ENCODE results near the gene RBM27. TPM values are rescaled to one million over a fixed set of nuclear protein-coding genes. Genes with fewer than 3 reads are reported as not detected.

Gene RBM27
- total RNA-seq, 4 donors from 2014 or later, result 15.3 to 21.6 (median 17.7) TPM

DNA sequence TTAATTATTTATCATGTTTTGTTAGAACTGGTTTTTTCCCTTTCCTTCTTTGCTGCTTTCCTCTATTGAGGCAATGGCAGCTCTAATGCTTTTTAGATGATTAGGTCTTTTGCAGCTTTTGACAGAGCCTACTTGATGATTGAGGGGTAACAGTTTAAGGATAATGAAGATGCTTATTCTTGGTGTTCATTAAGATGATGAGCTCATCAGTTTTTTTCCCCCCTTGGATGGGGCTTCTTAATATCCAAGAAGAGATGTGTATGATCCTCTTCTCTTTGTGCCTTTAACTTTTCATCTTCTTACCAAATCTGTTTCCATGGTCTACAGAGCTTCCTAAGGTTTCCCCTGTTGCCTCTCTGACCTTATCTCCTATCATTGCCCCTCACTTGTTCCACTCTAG lies 15.8 kb downstream of the RBM27 start:
- DNase-seq (ENCODE audit: low spot score in 2 of 2), result no peak
- Histone ChIP-seq H3K9me3 (no peaks in the 10 kb centered on the region), H3K27me3 (no peaks in the 10 kb centered on the region), H3K27ac (no peak overlapping the region), H3K4me1 (peaks cover 0 to 5% (median 0%) of the 10 kb centered on the region in 4 donors), H3K36me3 (peaks cover 0 to 24% (median 0%) of the 10 kb centered on the region in 3 donors), H3K4me3 (no peak overlapping the region)
- TF ChIP-seq EP300 (IDR thresholded peaks at IDR 0.05), result no peak

DNA sequence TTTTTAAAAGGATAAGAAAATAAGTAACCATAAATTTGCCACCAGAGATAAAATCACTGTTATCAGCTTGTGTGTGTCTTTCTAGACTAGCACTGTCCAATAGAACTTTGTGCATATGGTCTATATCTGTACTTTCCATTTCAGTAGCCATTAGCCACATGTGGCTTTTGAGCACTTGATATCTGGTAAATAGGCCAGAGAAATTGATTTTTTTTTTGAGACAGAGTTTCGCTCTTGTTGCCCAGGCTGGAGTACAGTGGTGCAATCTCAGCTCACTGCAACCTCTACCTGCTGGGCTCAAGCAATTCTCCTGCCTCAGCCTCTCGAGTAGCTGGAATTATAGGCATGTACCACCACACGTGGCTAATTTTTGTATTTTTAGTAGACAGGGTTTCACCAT lies 17.8 kb downstream of the RBM27 start:
- WGBS, 2 donors, result 83 to 88% methylated on average over 3 of the region's 3 CpGs
- Histone ChIP-seq H3K4me1 (peaks cover 0 to 2% (median 0%) of the 10 kb centered on the region in 4 donors), H3K36me3 (peaks cover 0 to 36% (median 0%) of the 10 kb centered on the region in 3 donors), H3K4me3 (no peak overlapping the region), H3K27me3 (no peaks in the 10 kb centered on the region), H3K9me3 (no peaks in the 10 kb centered on the region), H3K27ac (no peak overlapping the region)
- TF ChIP-seq EP300 (IDR thresholded peaks at IDR 0.05) (no peak), POLR2A (IDR thresholded peaks at IDR 0.05) (no peak)
- TF ChIP-seq, protein P1, sequence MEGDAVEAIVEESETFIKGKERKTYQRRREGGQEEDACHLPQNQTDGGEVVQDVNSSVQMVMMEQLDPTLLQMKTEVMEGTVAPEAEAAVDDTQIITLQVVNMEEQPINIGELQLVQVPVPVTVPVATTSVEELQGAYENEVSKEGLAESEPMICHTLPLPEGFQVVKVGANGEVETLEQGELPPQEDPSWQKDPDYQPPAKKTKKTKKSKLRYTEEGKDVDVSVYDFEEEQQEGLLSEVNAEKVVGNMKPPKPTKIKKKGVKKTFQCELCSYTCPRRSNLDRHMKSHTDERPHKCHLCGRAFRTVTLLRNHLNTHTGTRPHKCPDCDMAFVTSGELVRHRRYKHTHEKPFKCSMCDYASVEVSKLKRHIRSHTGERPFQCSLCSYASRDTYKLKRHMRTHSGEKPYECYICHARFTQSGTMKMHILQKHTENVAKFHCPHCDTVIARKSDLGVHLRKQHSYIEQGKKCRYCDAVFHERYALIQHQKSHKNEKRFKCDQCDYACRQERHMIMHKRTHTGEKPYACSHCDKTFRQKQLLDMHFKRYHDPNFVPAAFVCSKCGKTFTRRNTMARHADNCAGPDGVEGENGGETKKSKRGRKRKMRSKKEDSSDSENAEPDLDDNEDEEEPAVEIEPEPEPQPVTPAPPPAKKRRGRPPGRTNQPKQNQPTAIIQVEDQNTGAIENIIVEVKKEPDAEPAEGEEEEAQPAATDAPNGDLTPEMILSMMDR (IDR thresholded peaks at IDR 0.05), result no peak
- no peak for DNase-seq (ENCODE audit: low spot score in 2 of 2)

DNA sequence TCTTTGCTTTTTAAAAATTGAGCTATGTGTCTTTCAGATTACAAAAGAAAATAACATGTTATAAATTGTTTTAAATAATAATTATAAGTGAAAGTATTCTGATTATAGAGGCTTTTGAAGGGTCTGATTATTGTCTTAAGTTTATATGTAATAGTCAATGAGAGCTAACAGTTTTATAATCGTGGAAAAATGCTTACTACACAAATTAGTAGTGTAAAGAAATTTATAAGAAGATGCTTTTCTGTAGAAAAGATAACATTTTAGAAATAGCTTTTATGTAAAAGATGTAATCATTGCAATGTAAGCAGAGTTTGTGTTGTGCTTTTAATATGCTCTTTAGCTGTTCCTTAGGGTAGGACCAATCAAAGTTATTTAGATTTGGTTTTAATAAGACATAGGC lies 18.6 kb downstream of the RBM27 start:
- Histone ChIP-seq H3K36me3 (peaks cover 0 to 40% (median 0%) of the 10 kb centered on the region in 3 donors), H3K4me3 (no peak overlapping the region), H3K4me1 (peaks cover 0 to 2% (median 0%) of the 10 kb centered on the region in 4 donors), H3K27me3 (no peaks in the 10 kb centered on the region), H3K9me3 (no peaks in the 10 kb centered on the region), H3K27ac (no peak overlapping the region)
- TF ChIP-seq EP300 (IDR thresholded peaks at IDR 0.05) (no peak), POLR2A (IDR thresholded peaks at IDR 0.05) (no peak)
- TF ChIP-seq, protein P1 (IDR thresholded peaks at IDR 0.05), result no peak
- DNase-seq (ENCODE audit: low spot score in 2 of 2), result no peak
- WGBS, 2 donors, result 89 to 93% methylated on average over 1 of the region's 1 CpG

DNA sequence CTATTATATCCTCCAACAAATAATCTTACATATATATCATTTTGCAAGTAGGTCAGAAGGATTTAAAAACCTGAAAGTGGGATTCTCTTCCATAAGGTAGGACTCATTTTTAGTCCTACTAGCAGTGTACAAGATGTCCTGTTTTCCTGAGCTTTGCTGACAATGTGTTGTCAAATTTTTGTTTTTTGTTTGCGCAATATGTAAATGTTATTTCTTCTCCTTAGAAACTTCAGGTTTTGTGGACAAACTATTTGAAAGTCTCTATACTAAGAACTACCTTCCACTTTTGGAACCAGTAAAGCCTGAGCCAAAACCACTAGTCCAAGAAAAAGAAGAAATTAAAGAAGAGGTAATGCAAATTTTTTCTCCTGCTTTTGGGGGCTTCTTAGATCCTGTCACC lies 19.8 kb downstream of the RBM27 start:
- no peaks in the 10 kb centered on the region for H3K27me3 ChIP-seq
- no peak overlapping the region for H3K4me3 ChIP-seq
- no peaks in the 10 kb centered on the region for H3K4me1 ChIP-seq
- no peaks in the 10 kb centered on the region for H3K9me3 ChIP-seq
- no peak for DNase-seq (ENCODE audit: low spot score in 2 of 2)
- H3K27ac ChIP-seq, result no peak overlapping the region
- peaks cover 0 to 40% (median 0%) of the 10 kb centered on the region in 3 donors for H3K36me3 ChIP-seq
- 96 to 97% methylated on average over 1 of the region's 1 CpG for WGBS, 2 donors
- no peak for TF ChIP-seq POLR2A (IDR thresholded peaks at IDR 0.05)
- TF ChIP-seq, protein P1 (IDR thresholded peaks at IDR 0.05), result no peak

DNA sequence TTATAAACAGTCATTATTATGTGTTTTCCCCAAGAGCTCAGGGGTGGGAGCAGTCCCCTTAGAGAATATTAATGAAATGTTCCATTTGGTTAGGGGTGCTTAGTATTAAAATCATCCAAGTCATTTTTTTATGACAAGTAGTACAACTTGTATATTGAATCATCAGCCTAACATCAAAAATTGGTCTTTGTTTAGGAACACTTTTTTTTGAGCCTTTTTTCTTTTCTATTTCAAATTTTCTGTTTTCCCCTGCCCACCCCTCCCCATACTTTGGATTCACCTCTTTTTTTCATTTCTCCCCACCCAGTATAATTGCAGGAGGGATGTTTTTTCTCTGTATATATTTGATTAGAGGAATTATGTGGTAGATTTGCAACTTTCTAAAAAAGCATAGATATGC lies 25.8 kb downstream of the RBM27 start:
- H3K27me3 ChIP-seq, result no peaks in the 10 kb centered on the region
- no peaks in the 10 kb centered on the region for H3K4me1 ChIP-seq
- H3K36me3 ChIP-seq, result peaks cover 0 to 74% (median 12%) of the 10 kb centered on the region in 3 donors
- no peak for DNase-seq (ENCODE audit: low spot score in 2 of 2)
- H3K27ac ChIP-seq, result no peak overlapping the region
- H3K9me3 ChIP-seq, result no peaks in the 10 kb centered on the region
- no peak overlapping the region for H3K4me3 ChIP-seq
- TF ChIP-seq EP300 (IDR thresholded peaks at IDR 0.05) (no peak), POLR2A (IDR thresholded peaks at IDR 0.05) (no peak)
- TF ChIP-seq, protein P1 (IDR thresholded peaks at IDR 0.05), result no peak

DNA sequence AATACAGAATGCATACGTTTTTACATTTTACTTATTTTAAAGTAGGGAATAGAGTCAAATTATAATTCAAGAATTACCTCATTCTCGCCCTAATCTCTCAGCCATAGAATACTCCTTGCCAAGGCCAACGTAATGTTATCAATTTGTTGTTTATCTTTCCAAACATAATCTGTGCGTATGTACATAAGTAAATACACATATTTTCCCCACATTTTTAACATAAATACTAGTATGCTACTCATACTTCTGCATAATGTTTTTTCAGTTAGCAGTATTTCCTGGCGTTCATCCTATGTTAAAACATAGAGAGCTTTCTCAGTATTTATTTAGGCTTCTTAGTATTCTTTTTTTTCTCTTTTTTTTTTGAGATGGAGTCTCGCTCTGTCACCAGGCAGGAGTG lies 28.8 kb downstream of the RBM27 start:
- Histone ChIP-seq H3K36me3 (peaks cover 0 to 87% (median 12%) of the 10 kb centered on the region in 3 donors), H3K27ac (no peak overlapping the region)

More for the DNA sequence above, 28.8 kb downstream of the RBM27 start:
- TF ChIP-seq, protein P1 (IDR thresholded peaks at IDR 0.05), result no peak
- TF ChIP-seq EP300 (IDR thresholded peaks at IDR 0.05) (no peak), POLR2A (IDR thresholded peaks at IDR 0.05) (no peak)
- Histone ChIP-seq H3K4me3 (no peak overlapping the region), H3K4me1 (no peaks in the 10 kb centered on the region), H3K9me3 (no peaks in the 10 kb centered on the region), H3K27me3 (no peaks in the 10 kb centered on the region)
- 88 to 90% methylated on average over 6 of the region's 6 CpGs for WGBS, 2 donors
- DNase-seq (ENCODE audit: low spot score in 2 of 2), result no peak
